Activated T-cell treated with anti-CD3 and anti-CD28 coated beads for 4 hours (primary cell): Measurements from ENCODE around the gene EPSTI1.
"Not testable (repeated sequence)": the region's sequence is repeated elsewhere in the genome, so short reads cannot be mapped to it uniquely, and the experiment has no call there.

Experiments used
- DNase-seq: peaks from one replicate; pipeline ENCODE4 v3.0.0-alpha.2; 2020

Gene EPSTI1

GRCh38 chr13:42891591-42891990 is 100.5 kb downstream of the EPSTI1 start:
- no peak for DNase-seq

DNA sequence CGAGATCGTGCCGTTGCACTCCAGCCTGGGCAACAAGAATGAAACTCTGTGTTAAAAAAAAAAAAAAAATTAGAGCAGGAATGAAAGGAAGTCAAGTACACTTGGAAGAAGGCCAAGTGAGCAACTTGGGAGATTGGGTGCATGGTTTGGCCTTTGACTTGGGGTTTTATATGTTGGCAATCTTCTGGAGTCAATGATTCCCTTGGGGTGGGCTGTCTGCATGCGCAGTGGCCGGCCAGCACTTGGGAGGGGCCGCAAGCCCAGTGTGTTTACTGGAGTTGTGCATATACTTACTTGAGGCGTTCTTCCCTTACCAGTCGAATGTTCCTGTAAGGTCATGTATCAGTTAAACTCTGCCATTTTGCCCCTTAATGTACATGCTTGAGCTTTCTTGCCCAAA is 106.7 kb downstream of the EPSTI1 start:
- DNase-seq: no peak

DNA sequence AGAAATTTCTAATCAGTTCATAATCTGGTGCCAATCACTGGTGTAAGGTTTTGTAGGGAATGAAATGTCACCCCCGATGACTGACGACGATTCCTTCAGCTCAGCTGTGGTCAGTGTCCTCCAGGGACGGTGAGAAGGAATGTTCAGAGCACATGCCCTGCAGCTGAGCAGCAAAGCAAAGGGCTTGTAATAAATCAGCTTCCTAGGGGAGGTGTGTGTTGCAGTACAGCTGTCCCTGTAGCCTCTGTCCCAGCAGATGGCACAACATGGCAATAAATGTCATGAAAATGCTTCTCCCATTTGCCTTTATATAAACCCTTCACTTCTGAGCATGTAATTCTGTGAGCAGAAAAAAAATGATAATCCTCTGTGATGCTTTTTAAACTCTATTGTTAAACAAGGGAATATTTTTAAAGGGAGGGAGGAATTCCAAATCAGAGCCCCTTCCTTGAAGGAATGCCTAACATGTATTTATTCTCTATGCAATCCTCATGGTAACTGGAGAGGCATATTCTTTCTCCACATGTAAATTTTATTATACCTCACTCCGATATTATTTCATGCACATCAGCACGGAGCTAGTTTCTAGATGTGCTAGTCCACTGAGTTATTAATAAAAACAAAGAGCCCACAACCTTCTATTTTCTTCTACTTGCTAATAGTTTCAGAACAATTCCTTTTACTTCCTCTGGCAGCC is 108.1 kb downstream of the EPSTI1 start:
- no peak for DNase-seq

DNA sequence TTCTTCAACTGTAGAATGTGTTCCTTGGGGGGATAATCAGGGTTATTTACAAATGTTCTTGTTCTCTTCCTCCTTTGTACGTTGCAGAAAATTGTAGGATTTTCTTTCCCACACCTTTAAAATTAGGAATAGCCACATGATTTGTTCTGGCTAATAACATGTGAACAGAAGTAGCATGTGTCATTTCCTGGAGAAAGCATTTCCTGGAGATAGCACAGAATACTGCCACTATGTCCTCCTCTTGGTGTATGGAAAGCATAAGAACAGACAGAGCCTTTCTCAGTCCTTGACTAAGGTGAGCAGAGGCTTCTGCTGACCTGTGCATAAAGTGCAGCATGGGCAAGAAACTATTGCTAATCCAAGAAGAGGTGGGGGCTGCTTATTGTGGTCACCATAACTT is 108.9 kb downstream of the EPSTI1 start:
- no peak for DNase-seq

- DNase-seq: no peak
These were observed 111.9 kb downstream of the EPSTI1 start for GRCh38 chr13:42880056-42880605.

DNA sequence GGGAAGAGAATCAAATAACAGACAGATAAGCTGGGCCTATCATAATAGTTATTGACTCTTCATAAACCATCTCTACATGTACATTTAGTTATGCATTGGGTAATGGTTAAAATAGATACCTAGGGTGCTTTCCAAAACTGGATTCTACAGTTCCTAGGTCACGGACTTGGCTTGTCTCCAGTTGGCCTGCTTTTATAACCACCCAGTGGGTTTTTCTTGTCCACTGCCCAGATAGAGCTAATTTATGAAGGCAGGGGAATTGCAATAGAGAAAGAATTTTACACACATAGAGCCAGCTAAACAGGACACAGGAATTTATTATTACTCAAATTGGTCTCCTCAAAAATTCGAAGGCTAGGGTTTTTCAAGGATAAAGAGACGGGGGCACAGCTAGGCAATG is 113.3 kb downstream of the EPSTI1 start:
- DNase-seq: no peak

DNA sequence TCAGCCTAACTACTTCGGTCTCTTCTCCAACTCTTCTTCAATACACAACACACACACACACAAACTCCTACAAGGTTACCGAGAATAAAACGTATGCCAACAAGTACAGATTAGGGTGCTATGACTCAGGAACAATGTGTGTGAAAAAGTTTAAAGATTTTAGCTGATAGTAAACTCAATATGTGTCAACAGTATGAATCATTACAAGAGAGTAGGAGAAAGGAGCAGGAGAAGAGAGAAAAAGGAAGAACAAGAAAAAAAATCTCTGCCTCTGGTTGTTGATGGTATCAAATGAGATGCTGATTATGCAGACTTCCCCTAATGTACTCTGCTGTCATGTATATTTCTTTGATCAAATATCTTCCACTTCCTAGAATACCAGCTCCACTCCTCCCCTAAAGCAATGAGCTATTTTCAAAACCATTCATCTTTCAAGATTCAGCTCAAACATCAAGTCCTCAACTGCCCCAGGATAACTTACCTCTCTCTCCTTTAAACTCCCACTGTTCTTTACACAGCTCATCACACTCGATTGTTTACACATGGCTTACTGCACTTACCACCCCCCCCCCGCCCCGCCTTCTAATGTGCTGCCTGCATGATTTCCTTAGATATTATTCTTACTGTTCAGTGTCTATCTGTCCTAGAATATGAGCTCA is 115.0 kb downstream of the EPSTI1 start:
- no peak for DNase-seq

DNA sequence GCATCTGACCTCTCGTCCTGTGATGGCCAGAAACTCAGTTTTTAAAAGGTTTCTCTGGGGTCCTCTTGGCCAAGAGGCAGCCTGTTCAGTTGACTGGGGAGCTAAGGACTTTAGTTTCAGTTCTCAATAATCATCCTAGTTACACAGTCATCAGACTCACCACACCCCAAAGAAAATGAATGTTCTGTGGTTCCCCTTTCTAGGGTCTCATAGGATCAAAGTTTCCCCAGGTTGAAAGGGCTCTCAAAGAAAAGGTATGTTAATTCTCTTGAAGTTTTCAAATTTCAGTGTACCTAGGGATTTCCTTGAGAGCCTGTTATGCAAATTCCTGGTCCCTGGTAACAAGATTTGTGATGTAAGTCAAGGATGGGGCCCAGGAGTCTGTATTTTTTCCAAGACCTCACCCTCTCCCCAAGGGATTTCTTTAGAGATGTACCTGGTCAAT is 115.7 kb downstream of the EPSTI1 start:
- no peak for DNase-seq

DNA sequence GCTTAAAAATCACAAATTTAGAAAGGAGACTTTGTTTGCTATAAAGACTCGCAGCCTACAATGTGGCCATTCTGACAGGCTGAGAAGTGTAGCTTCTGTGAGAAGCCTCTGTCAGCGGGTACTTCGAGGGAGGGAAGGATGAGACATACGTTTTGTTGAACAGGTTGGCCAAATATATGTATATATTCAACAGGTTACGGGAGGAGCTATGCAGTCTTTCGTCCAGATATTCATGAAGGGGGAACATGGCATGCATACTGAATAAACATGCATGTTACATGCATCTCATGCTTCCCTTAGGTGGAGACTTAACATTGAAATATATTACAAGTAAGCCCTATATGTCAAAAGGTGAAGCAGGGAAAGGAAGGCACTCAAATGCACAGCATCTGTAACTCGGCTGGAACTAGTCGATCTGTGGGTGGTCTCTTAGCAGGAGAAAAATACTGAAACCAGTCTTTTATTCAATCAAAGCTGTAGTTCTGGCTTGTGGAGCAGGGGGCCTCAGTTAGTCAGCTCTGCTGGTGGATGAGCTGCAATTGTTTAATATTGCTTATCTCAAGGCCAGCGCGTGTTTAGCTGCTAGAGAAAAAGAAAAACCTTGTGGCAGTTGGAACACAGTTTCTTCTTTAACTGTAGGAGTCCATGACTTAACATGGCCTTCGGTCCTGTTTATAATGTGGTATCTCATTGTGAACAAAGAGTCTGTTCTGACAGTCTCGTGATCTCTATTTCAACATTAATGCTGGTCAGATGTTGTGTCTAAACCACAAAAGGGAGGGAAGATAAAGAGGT is 116.4 kb downstream of the EPSTI1 start:
- DNase-seq: no peak

- DNase-seq: no peak
These were observed 117.8 kb downstream of the EPSTI1 start for GRCh38 chr13:42874221-42874620.

GRCh38 chr13:42873081-42873480 is 119.0 kb downstream of the EPSTI1 start:
- no peak for DNase-seq

GRCh38 chr13:42867232-42867631 is 124.8 kb downstream of the EPSTI1 start:
- DNase-seq: no peak

- DNase-seq: no peak
These were observed 126.3 kb downstream of the EPSTI1 start for GRCh38 chr13:42865768-42866102.

DNA sequence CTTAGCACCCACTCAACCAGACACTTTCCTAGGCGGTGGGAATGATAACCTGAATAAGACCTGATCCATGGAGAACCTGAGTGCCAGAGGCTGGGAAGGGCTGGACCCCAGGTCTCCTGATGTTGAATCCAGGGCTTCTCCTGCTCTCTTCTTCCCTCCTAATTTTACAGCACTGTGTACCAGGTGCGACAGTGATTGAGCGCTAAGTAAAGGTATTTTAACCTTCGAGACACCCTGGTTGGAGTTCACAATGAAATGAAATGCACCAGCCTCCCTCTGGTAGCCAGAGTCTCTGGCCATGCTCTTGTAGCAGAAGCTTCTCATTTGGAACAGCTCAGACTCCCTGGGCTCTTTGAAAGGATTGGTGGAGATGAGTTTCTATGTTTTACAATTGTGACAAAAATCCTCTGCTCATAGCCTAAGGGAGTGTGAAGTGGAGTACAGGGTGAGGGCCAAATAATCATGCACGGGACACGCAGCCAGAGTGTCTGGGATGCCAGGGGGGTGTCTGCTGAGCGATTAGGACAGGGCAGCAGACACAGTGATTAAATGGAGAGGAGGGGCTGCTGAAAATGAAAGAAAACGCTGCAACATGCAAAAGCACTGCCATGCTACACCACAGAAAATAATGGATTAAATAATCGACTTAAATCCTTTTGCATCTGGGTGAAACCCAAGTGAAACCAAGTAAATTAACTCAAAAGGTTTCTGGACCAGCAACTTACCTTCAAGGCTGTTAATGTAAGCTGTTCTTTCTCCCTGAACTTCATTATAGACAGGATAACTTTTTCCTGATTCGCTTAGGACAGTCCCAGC is 126.9 kb downstream of the EPSTI1 start:
- no peak for DNase-seq

DNA sequence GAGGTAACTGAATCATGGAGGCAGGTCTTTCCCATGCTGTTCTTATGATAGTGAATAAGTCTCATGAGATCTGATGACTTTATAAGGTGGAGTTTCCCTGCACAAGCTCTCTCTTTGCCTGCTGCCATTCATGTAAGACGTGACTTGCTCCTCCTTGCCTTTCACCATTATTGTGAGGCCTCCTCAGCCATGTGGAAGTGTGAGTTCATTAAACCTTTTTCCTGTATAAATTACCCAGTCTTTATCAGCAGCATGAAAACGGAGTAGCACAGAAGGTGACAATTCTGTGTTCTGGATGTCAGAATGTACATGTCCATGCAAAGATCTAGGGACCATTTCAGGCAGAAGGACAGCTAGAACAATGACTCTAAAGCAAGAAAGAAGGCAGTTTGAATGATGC is 129.7 kb downstream of the EPSTI1 start:
- DNase-seq: not testable (repeated sequence)

DNA sequence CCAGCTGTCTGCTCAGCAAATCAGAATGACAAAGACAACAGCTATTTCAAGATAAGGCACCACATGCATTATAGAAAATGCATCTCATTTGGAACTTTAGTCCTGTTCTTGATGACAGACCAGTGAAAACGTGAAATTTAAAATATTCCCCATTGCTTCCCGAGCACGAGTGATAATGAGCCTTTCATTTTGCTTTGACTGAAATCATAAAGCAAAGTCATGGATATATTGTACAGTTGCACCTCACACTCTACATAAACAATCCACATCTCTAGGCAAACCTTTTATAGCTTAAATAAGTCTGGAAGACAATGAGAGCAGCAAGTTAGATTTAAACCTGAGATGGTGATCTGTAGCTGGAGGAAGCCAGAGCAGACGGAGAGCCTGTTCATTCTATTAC is 131.6 kb downstream of the EPSTI1 start:
- DNase-seq: no peak

DNA sequence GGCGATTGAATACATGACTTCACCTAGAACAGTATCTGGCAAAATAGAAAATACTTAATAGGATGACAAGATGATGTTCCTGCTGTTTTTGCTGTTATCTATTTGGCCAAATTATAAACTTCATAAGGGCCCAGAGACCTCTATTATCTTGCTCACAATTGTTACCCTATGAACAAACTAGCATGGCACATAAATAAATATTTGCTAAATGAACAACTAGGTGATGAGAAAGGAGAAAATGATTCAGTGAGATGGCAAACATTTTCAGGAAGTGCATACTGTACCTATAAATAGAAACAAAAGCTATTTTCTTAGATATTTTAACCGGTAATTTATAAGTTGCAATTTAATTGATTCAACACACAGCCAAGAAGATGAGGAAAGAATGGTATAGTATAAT is 132.3 kb downstream of the EPSTI1 start:
- DNase-seq: no peak

DNA sequence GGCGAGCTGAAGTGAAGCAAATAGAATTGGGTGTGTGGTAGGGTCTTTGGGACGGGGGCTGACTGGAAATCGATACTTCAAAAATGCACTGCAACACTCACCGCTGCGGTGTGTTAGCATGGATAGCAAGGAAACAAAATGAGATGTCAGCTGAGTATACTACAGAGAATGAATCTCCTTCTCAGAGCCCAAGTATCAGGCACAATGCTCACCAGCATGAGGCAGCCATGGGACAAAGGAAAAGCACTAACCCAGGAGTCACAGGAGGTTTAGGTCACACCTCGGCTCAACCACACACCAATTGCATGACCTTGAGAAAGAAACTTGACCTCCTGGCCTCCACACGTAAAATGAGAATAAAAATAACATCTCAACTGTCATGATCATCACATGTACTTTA is 136.6 kb downstream of the EPSTI1 start:
- DNase-seq: no peak

DNA sequence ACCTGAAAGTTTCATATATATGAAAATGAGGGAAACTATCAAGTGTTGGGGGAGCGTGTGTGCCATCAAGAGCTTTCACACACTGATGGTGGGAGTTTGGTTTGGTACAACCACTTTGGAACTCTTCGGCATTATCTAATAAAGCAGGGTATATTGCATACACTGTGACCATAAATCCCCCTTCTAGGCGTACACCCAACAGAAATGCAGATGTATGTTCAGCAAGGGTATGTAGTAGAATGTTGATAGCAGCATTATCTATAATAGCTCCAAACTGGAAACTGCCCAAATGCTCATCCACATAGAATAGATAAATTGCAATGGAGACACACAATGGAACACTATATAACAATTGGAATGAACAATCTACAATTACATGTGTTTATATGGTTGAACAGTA is 139.9 kb downstream of the EPSTI1 start:
- no peak for DNase-seq

DNA sequence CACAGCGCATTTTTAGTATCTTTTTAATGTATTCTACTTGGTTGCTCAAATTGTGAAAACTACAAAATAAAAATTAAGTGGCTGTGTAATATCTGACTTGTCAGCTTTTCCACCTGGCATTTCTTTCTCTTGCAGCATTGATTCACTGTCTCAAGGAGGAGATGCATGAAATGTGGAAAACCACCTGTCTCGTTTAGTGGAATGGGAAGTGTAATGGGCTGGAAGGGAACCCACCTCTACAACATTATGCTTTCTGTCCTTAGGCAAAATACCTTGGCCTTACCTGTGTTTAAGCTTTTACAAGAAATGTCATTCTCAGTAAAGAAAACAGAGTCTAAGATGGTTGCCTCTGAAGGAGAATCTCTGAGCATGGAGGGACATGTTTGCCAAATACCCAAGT is 142.8 kb downstream of the EPSTI1 start:
- DNase-seq: no peak

- DNase-seq: no peak
These were observed 144.0 kb downstream of the EPSTI1 start for GRCh38 chr13:42847891-42848663.
